Thyroid gland (tissue), 4 donors: ENCODE data around the gene TMEM252.

Experiments
- CTCF ChIP-seq, 6 experiments: fragments of 200-600 bp in 3 of 6; fragments of 450-650 bp in 3 of 6; sonication (generic) in 3 of 6; IDR thresholded peaks; one replicate each; pipeline ENCODE4 v1.5.1; 2016 to 2019; ENCODE audit warnings: antibody characterized with exemption in 6 of 6, mild to moderate bottlenecking in 2 of 6, inconsistent platforms in 1 of 6, moderate library complexity in 1 of 6
- POLR2A ChIP-seq, 2 donors: fragments of 450-650 bp; IDR thresholded peaks; one replicate each; pipeline ENCODE4 v1.6.1; 2017; ENCODE audit warnings: antibody characterized with exemption in 2 of 2, mild to moderate bottlenecking in 2 of 2, moderate library complexity in 1 of 2

GRCh38 chr9:68555437-68556150, 14.9 kb upstream of the TMEM252 start:
- no peak for TF ChIP-seq CTCF (IDR thresholded peaks at IDR 0.05)
- TF ChIP-seq POLR2A (IDR thresholded peaks at IDR 0.05), result no peak
